ENCODE results near the gene RDH5.

The RDH5 gene

DNA sequence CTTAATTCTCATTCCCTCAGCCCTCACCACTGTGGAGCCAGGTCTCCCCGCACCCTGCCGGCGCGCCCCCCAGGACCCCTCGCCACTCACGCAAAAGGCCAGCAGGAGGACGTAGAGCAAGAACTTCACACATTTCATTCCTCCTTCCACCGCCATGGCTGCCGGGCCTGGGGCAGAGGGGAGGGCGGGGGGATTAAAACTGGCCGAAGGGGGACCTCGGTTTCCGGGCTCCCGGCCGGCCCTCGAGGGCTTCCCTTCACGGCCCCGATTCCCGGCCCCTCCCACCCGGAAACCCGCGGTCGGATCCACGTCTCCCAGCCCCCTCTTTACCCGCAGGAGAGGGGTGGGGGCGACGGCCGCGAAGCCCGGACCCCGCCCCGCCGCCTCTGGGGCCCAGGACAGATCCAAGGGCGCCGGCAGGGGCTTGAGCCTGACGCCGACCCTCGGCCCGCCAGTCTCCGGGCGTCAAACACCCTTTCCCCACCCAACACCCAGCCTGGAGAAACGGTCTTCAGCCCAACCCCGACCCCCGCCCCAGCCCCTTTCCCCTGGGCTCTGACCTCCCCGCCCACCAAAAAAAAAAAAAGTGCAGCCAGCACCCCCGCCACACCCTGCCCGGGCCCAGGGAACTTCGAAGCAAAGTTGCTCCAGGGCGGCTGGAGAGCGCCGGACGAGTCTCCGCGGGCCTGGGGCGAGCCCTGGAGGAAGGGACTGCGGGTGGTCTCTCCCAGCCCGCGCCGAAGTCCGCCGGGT lies 8.2 kb downstream of the RDH5 start:
- Histone ChIP-seq H3K36me3 (ENCODE audit: control insufficient read depth in 1 of 2, insufficient read depth in 2 of 2, low read length in 2 of 2) (peaks cover 13 to 30% of the 10 kb centered on the region in 2 donors), H3K4me3 (ENCODE audit: low read depth in 1 of 2, low read length in 2 of 2) (peak overlapping the region; percentile 82 to 97), H3K27me3 (ENCODE audit: control insufficient read depth in 1 of 2, insufficient read depth in 2 of 2, low read length in 2 of 2) (no peaks in the 10 kb centered on the region), H3K9ac (ENCODE audit: low read depth in 1 of 2, low read length in 2 of 2) (peak overlapping the region; percentile 88 to 98), H3K27ac (ENCODE audit: low read depth, low read length) (peak overlapping the region; percentile 96), H3K9me3 (ENCODE audit: control insufficient read depth in 1 of 2, low read length in 2 of 2) (no peaks in the 10 kb centered on the region), H3K4me1 (ENCODE audit: control insufficient read depth in 1 of 2, insufficient read depth in 2 of 2, low read length in 2 of 2) (peaks cover 39 to 49% of the 10 kb centered on the region in 2 donors)

DNA sequence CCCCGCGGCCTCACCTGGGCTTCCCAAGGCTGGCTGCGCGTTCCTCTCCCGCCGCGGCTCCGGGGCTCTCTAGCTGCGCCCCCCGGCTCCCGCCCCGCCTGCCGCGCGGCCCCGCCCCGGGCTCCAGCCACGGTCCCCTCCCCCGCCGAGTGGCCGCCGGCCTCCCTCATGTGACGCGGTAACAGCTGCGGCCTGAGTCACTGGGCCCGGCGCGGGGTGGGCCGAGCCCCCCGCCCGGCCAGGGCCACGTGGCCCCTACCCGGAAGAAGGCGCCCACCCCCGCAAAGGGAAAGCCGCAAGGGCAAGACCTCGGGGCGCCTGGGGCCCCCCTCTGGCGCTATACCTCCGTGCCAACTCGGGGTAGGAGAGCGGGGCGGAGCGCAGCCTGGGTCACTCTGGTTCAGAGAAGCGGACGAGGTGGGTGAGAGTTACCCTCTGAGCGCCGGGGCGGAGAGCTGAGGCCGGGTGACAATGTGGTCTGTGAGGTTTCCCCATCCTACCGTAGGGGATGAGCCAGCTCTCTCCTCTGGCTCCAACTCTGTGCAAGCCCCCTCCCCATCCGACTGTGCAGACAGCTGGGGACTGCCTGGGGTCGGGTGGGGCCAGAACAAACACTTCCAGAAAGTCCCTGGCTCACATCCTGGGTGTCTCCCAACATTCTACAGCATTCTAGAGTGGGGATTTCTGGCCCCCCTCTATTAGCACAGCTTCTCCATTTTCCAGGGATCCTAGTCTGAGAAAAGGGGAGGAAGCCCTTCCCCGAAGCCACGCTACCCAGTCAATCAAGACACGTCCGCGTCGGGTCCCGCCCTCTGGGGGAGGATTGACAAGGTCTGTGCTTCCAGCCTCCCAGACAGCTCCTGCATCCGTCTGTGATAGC lies 9.0 kb downstream of the RDH5 start, which contains the start of gene CD63:
CD63 (minus strand) TSS at position 71 of the 880 bp plus-strand sequence. CDS start 668 bp downstream, outside the sequence.
- Histone ChIP-seq H3K4me3 (ENCODE audit: low read depth in 1 of 2, low read length in 2 of 2) (peak within 1 kb of the TSS; percentile 82 to 97), H3K27me3 (ENCODE audit: control insufficient read depth in 1 of 2, insufficient read depth in 2 of 2, low read length in 2 of 2) (no peaks in the 10 kb centered on the region), H3K36me3 (ENCODE audit: control insufficient read depth in 1 of 2, insufficient read depth in 2 of 2, low read length in 2 of 2) (peaks cover 11 to 24% of the 10 kb centered on the region in 2 donors), H3K9ac (ENCODE audit: low read depth in 1 of 2, low read length in 2 of 2) (peak within 1 kb of the TSS; percentile 88 to 98), H3K27ac (ENCODE audit: low read depth, low read length) (peak within 1 kb of the TSS; percentile 96), H3K4me1 (ENCODE audit: control insufficient read depth in 1 of 2, insufficient read depth in 2 of 2, low read length in 2 of 2) (peaks cover 31 to 41% of the 10 kb centered on the region in 2 donors), H3K9me3 (ENCODE audit: control insufficient read depth in 1 of 2, low read length in 2 of 2) (no peaks in the 10 kb centered on the region)

DNA sequence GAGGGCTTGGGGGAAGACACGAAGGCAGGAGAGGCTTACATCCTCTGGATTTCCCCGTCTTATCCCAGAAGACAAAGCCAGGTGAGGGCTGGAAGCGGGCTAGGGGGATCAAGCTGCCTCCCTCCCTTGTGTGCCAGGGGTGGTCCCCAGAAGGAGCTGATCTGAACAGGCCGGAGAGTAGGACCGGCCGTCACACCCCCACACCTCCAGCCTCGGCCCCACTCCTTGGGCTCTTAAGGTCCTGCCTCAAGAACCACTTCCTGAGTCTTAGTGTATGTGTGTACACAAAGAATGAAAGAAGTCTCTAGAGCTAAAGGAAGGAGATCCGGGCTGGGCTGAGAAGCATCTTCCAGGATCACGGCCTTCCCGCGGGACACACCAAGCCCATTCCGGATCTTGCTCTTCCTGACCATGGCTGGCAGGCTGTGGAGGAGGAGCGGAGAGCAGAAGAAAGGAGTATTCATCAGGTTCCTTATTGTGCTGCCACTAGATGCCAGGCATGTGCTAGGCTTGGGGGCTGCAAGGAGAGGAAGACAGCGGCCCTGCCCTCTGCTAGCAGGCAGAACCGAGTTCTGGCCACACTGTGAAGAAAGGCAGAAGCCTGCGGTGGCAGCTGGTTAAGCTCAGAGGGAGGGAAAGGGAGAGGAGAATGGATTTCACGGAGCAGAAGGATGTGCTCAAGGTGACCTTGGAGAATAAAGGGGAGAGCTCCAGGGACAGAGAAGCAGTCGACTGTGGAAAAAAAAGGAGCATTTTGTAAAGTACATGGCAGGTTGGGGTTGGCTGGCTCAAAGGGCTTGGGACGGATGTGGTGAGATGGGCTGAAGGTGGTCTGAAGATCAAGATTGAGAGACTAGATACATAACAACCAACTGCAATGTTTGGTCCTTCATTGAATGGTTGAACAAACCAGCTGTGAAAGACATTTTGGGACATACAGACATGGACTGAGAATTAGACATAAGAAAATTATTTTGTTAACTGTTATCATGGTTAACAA lies 9.9 kb downstream of the RDH5 start:
- Histone ChIP-seq H3K27ac (ENCODE audit: low read depth, low read length) (peak overlapping the region; percentile 96), H3K36me3 (ENCODE audit: control insufficient read depth in 1 of 2, insufficient read depth in 2 of 2, low read length in 2 of 2) (peaks cover 8 to 15% of the 10 kb centered on the region in 2 donors), H3K4me1 (ENCODE audit: control insufficient read depth in 1 of 2, insufficient read depth in 2 of 2, low read length in 2 of 2) (peaks cover 22 to 31% of the 10 kb centered on the region in 2 donors), H3K9me3 (ENCODE audit: control insufficient read depth in 1 of 2, low read length in 2 of 2) (no peaks in the 10 kb centered on the region), H3K4me3 (ENCODE audit: low read depth in 1 of 2, low read length in 2 of 2) (peak overlapping the region; percentile 82 to 97), H3K9ac (ENCODE audit: low read depth in 1 of 2, low read length in 2 of 2) (peak overlapping the region; percentile 86 to 98), H3K27me3 (ENCODE audit: control insufficient read depth in 1 of 2, insufficient read depth in 2 of 2, low read length in 2 of 2) (no peaks in the 10 kb centered on the region)

DNA sequence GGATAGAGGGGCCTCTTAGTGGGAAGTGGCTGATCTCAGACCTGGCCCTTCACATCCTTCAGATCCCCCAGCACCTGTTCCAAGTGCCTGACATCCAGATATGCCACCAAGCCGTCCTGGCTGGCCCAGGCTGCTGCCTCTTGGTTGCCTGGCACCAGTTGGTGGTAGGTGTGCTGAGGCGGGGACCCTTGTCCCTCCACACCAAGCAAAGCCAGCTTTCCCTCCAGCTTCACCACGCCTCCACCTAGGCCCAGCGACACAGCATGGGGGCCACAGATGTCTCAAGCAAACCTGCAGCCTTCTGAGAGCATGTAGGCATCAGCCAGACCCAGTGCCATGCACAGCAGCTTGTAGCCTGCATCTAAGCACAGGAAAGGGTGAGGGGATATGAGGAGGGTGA lies 12.1 kb downstream of the RDH5 start:
- Histone ChIP-seq H3K36me3 (ENCODE audit: control insufficient read depth in 1 of 2, insufficient read depth in 2 of 2, low read length in 2 of 2) (no peaks in the 10 kb centered on the region), H3K9me3 (ENCODE audit: control insufficient read depth in 1 of 2, low read length in 2 of 2) (no peaks in the 10 kb centered on the region), H3K27me3 (ENCODE audit: control insufficient read depth in 1 of 2, insufficient read depth in 2 of 2, low read length in 2 of 2) (no peaks in the 10 kb centered on the region), H3K4me1 (ENCODE audit: control insufficient read depth in 1 of 2, insufficient read depth in 2 of 2, low read length in 2 of 2) (peaks cover 15 to 25% of the 10 kb centered on the region in 2 donors), H3K27ac (ENCODE audit: low read depth, low read length) (no peak overlapping the region), H3K9ac (ENCODE audit: low read depth in 1 of 2, low read length in 2 of 2) (no peak overlapping the region), H3K4me3 (ENCODE audit: low read depth in 1 of 2, low read length in 2 of 2) (no peak overlapping the region)

DNA sequence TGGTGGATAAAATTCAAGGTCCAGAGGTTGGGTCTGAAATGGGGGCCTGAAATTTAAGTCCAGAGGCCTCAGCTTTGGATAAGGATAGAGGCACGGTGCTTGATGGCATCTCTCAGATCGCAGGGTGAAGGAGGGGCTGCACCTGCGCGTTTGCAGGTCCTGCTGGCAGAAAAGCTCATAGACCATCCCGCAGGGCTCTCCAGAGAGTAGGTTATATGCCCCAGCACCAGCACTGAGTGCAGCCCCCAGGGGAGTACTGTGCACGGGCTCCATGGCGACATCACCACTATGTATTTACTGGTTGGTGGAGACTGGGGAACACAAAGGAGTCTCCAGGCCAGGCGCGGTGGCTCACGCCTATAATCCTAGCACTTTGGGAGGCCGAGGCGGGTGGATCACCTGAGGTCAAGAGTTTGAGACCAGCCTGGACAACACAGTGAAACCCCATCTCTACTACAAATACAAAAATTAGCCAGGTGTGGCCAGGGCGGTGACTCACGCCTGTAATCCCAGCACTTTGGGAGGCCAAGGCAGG lies 12.9 kb downstream of the RDH5 start:
- Histone ChIP-seq H3K4me1 (ENCODE audit: control insufficient read depth in 1 of 2, insufficient read depth in 2 of 2, low read length in 2 of 2) (peaks cover 14 to 25% of the 10 kb centered on the region in 2 donors), H3K27ac (ENCODE audit: low read depth, low read length) (no peak overlapping the region), H3K9ac (ENCODE audit: low read depth in 1 of 2, low read length in 2 of 2) (no peak overlapping the region), H3K4me3 (ENCODE audit: low read depth in 1 of 2, low read length in 2 of 2) (no peak overlapping the region), H3K27me3 (ENCODE audit: control insufficient read depth in 1 of 2, insufficient read depth in 2 of 2, low read length in 2 of 2) (no peaks in the 10 kb centered on the region), H3K36me3 (ENCODE audit: control insufficient read depth in 1 of 2, insufficient read depth in 2 of 2, low read length in 2 of 2) (no peaks in the 10 kb centered on the region), H3K9me3 (ENCODE audit: control insufficient read depth in 1 of 2, low read length in 2 of 2) (no peaks in the 10 kb centered on the region)

DNA sequence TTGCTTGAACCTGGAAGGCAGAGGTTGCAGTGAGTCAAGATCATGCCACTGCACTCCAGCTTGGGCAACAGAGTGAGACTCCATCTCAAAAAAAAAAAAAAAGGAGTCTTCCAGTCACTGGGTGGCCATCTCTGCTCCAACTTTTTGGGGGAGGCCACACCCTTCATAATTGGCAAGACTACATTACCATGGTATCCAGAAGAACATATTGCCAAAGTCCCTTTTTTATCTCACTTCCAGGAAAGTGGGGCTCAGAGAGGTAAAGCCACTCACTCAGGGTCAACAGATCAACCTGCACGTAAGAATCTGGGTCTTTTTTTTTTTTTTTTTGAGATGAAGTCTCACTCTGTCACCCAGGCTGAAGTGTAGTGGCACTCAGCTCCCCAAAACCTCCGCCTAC lies 13.7 kb downstream of the RDH5 start:
- H3K27me3 ChIP-seq (ENCODE audit: control insufficient read depth in 1 of 2, insufficient read depth in 2 of 2, low read length in 2 of 2): no peaks in the 10 kb centered on the region
- H3K4me1 ChIP-seq (ENCODE audit: control insufficient read depth in 1 of 2, insufficient read depth in 2 of 2, low read length in 2 of 2): peaks cover 20 to 29% of the 10 kb centered on the region in 2 donors
- no peak overlapping the region for H3K27ac ChIP-seq (ENCODE audit: low read depth, low read length)
- H3K9ac ChIP-seq (ENCODE audit: low read depth in 1 of 2, low read length in 2 of 2): no peak overlapping the region
- no peak overlapping the region for H3K4me3 ChIP-seq (ENCODE audit: low read depth in 1 of 2, low read length in 2 of 2)
- no peaks in the 10 kb centered on the region for H3K9me3 ChIP-seq (ENCODE audit: control insufficient read depth in 1 of 2, low read length in 2 of 2)
- no peaks in the 10 kb centered on the region for H3K36me3 ChIP-seq (ENCODE audit: control insufficient read depth in 1 of 2, insufficient read depth in 2 of 2, low read length in 2 of 2)

DNA sequence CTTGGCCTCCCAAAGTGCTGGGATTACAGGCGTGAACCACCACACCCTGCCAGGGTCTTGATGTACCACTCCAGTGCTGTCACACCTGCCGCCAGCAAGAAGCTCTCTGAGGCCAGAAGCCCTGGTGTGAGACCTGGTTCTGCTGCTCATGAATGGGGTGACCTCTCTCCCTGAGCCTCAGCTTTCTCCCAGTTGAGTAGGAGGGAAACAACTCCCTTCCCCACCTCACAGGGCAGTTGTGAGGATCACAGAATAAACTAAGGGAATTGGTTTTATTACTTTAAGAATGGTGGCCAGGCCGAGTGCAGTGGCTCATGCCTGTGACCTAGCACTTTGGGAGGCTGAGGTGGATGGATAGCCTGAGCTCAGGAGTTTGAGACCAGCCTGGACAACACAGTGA lies 14.4 kb downstream of the RDH5 start:
- H3K9ac ChIP-seq (ENCODE audit: low read depth in 1 of 2, low read length in 2 of 2): no peak overlapping the region
- peaks cover 20 to 27% of the 10 kb centered on the region in 2 donors for H3K4me1 ChIP-seq (ENCODE audit: control insufficient read depth in 1 of 2, insufficient read depth in 2 of 2, low read length in 2 of 2)
- no peaks in the 10 kb centered on the region for H3K27me3 ChIP-seq (ENCODE audit: control insufficient read depth in 1 of 2, insufficient read depth in 2 of 2, low read length in 2 of 2)
- no peak overlapping the region for H3K4me3 ChIP-seq (ENCODE audit: low read depth in 1 of 2, low read length in 2 of 2)
- no peak overlapping the region for H3K27ac ChIP-seq (ENCODE audit: low read depth, low read length)
- H3K36me3 ChIP-seq (ENCODE audit: control insufficient read depth in 1 of 2, insufficient read depth in 2 of 2, low read length in 2 of 2): no peaks in the 10 kb centered on the region
- no peaks in the 10 kb centered on the region for H3K9me3 ChIP-seq (ENCODE audit: control insufficient read depth in 1 of 2, low read length in 2 of 2)

DNA sequence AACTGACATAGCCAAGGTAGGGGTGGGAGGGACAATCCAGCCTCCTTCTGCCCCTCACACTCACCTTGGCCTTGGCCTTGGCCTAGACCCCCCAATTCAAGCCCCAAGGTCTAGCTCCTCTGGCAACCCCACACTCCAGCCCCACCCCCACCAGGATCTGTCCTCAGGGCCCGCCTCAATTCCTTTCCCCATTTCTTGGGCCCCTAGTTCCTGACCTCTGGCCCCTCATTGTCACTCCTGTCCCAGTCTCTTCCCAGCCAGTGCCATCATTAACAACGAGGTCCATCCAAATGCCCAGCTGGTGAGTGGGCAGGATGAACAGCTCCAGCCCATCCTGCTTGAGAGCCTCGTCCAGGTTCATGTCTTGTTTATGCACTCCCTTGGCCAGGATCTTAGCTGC lies 15.9 kb downstream of the RDH5 start:
- Histone ChIP-seq H3K27ac (ENCODE audit: low read depth, low read length) (no peak overlapping the region), H3K4me3 (ENCODE audit: low read depth in 1 of 2, low read length in 2 of 2) (no peak overlapping the region), H3K27me3 (ENCODE audit: control insufficient read depth in 1 of 2, insufficient read depth in 2 of 2, low read length in 2 of 2) (no peaks in the 10 kb centered on the region), H3K9me3 (ENCODE audit: control insufficient read depth in 1 of 2, low read length in 2 of 2) (no peaks in the 10 kb centered on the region), H3K36me3 (ENCODE audit: control insufficient read depth in 1 of 2, insufficient read depth in 2 of 2, low read length in 2 of 2) (no peaks in the 10 kb centered on the region), H3K9ac (ENCODE audit: low read depth in 1 of 2, low read length in 2 of 2) (no peak overlapping the region), H3K4me1 (ENCODE audit: control insufficient read depth in 1 of 2, insufficient read depth in 2 of 2, low read length in 2 of 2) (peaks cover 10 to 15% of the 10 kb centered on the region in 2 donors)

DNA sequence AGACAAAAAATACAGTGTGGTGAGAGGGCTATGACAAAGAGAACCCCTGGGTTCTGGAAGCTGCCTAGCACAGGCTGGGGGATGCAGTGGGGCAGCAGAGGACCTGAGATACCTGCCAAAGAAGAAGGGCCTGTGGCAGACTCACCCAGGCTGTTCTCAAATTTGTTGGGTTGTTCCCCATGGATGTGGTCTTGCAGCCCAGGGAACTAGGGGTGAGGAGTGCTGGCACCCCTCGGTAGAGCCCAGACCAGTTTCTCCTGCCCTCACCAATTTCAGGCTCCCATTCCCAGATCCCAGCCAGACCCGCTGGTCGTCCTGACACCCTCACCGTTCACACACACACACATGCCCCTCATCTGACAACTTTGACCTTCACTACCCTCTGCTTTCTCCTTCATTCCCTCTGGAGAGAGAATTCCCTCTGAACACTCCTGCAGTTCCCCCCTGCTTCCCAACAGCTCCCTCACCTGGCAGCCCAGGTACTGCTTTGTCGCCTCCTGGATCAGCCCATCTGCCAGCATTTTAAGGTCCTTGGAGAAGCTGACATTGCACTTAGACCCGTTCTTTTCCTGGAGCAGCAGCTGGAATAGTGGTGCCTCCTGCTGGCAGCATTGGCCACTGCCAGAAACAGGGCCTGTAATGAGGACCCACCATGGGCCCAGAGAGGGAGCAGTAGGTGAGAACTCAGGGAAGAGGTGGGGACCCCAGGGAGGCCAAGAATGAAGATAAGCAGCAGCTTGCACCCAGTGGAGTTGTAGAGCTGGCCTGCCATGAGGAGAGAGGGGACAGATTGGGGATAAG lies 16.8 kb downstream of the RDH5 start:
- H3K27me3 ChIP-seq (ENCODE audit: control insufficient read depth in 1 of 2, insufficient read depth in 2 of 2, low read length in 2 of 2): peaks cover 0 to 4% of the 10 kb centered on the region in 2 donors
- no peak overlapping the region for H3K9ac ChIP-seq (ENCODE audit: low read depth in 1 of 2, low read length in 2 of 2)
- H3K9me3 ChIP-seq (ENCODE audit: control insufficient read depth in 1 of 2, low read length in 2 of 2): no peaks in the 10 kb centered on the region
- no peak overlapping the region for H3K4me3 ChIP-seq (ENCODE audit: low read depth in 1 of 2, low read length in 2 of 2)
- H3K27ac ChIP-seq (ENCODE audit: low read depth, low read length): no peak overlapping the region
- peaks cover 10 to 15% of the 10 kb centered on the region in 2 donors for H3K4me1 ChIP-seq (ENCODE audit: control insufficient read depth in 1 of 2, insufficient read depth in 2 of 2, low read length in 2 of 2)
- H3K36me3 ChIP-seq (ENCODE audit: control insufficient read depth in 1 of 2, insufficient read depth in 2 of 2, low read length in 2 of 2): no peaks in the 10 kb centered on the region
